Lung (tissue), 12 donors: ENCODE data around the gene SEMA6B. TPM values are rescaled to one million over a fixed set of nuclear protein-coding genes. Genes with fewer than 3 reads are reported as not detected.

Experiments
- ATAC-seq: fragments of 200-7000 bp; cut with Tn5 transposase; one replicate; pipeline ENCODE4 v1.9.1; 2020; ENCODE audit warnings: moderate number of reproducible peaks; ENCODE audit not compliant: insufficient read depth, low FRiP score
- DNase-seq, 3 donors: peaks; one replicate each; pipeline ENCODE4 v3.0.0-alpha.2; 2013 to 2017
- H3K27ac ChIP-seq, 2 donors: one replicate each; pipeline ENCODE4 v1.5.1; 2013; ENCODE audit warnings: mild to moderate bottlenecking in 2 of 2, moderate library complexity in 2 of 2, control low read depth in 1 of 2, inconsistent platforms in 1 of 2, low read depth in 1 of 2, low read length in 1 of 2
- H3K27me3 ChIP-seq, 3 donors: one replicate each; pipeline ENCODE4 v1.5.1; 2013; ENCODE audit warnings: low read length in 2 of 3; ENCODE audit not compliant: control insufficient read depth in 3 of 3, insufficient read depth in 3 of 3
- H3K36me3 ChIP-seq, 4 donors: one replicate each; pipeline ENCODE4 v1.5.1; 2013; ENCODE audit warnings: low read length in 4 of 4, mild to moderate bottlenecking in 1 of 4, moderate library complexity in 1 of 4; ENCODE audit not compliant: control insufficient read depth in 4 of 4, insufficient read depth in 4 of 4
- H3K4me1 ChIP-seq, 5 donors: one replicate each; pipeline ENCODE4 v1.5.1; 2013; ENCODE audit warnings: low read length in 5 of 5, mild to moderate bottlenecking in 2 of 5, moderate library complexity in 1 of 5; ENCODE audit not compliant: control insufficient read depth in 5 of 5, insufficient read depth in 5 of 5
- H3K4me3 ChIP-seq: one replicate; pipeline ENCODE4 v1.5.1; 2013; ENCODE audit warnings: mild to moderate bottlenecking, control low read depth, moderate library complexity
- H3K9ac ChIP-seq, 2 donors: one replicate each; pipeline ENCODE4 v1.5.1; 2013; ENCODE audit warnings: low read length in 2 of 2, control low read depth in 1 of 2; ENCODE audit not compliant: insufficient read depth in 1 of 2
- H3K9me3 ChIP-seq, 4 donors: one replicate each; pipeline ENCODE4 v1.5.1; 2013; ENCODE audit warnings: low read length in 3 of 4, mild to moderate bottlenecking in 1 of 4, moderate library complexity in 1 of 4; ENCODE audit not compliant: control insufficient read depth in 4 of 4, insufficient read depth in 3 of 4
- WGBS, 2 donors: extraction: QIAGEN DNeasy Blood & Tissue Kit; methylation state at CpG; one replicate each; pipeline ENCODE4 v1.1.7; 2013; 5-methylcytosine and 5-hydroxymethylcytosine counted together
- polyA plus RNA-seq, 2 donors: library from polyadenylated mRNA; stranded (reverse); fragments of 200-250 nt; gene quantifications; one replicate each; pipeline ENCODE4 v1.2.1, GENCODE V29; 2013
- total RNA-seq, 2 donors: library from RNA; depleted of rRNA in 1 of 2; stranded (reverse); fragments of >200 nt in 1 of 2; gene quantifications; one replicate each; pipeline ENCODE4 v1.2.1, GENCODE V29; 2014 to 2021
- TF ChIP-seq, protein P1 (sequence below): IDR thresholded peaks from 2 replicates; pipeline ENCODE4 v1.5.1; 2012; ENCODE audit warnings: mild to moderate bottlenecking; ENCODE audit errors: control extremely low read depth, extremely low read depth
- donor health status: control.
- donor health status: control.
- donor health status: Bipolar disorder and iron deficiency.
- donor health status: healthy.
- donor health status: DM: yes; HTN: yes; CAD: no.

SEMA6B gene
- total and polyA plus RNA-seq, 4 donors = 3.2 to 38.5 (median 20.1) TPM

DNA sequence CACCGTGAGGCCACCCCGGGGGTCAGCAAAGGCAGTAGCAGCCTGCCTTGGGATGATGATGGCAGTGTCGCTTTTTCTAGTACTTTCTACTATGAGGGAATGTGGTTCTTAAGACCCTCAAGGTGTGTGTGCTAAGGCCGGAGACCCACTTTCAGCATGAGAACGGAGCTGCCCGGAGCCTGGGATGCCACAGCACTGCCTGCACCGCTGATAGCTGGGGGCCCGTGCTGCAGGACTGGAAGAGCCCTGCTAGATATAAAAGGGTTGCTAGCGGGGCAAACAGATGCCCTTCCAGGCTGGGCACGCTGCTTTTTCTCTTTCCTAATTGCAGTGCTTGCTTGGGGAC, 55.7 kb downstream of the SEMA6B start:
- H3K4me3 ChIP-seq = no peak overlapping the region
- no peak overlapping the region for H3K9ac ChIP-seq
- no peaks in the 10 kb centered on the region for H3K4me1 ChIP-seq
- TF ChIP-seq, protein P1, sequence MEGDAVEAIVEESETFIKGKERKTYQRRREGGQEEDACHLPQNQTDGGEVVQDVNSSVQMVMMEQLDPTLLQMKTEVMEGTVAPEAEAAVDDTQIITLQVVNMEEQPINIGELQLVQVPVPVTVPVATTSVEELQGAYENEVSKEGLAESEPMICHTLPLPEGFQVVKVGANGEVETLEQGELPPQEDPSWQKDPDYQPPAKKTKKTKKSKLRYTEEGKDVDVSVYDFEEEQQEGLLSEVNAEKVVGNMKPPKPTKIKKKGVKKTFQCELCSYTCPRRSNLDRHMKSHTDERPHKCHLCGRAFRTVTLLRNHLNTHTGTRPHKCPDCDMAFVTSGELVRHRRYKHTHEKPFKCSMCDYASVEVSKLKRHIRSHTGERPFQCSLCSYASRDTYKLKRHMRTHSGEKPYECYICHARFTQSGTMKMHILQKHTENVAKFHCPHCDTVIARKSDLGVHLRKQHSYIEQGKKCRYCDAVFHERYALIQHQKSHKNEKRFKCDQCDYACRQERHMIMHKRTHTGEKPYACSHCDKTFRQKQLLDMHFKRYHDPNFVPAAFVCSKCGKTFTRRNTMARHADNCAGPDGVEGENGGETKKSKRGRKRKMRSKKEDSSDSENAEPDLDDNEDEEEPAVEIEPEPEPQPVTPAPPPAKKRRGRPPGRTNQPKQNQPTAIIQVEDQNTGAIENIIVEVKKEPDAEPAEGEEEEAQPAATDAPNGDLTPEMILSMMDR = no peak
- H3K27me3 ChIP-seq = no peaks in the 10 kb centered on the region
- peaks cover 0 to 55% (median 6%) of the 10 kb centered on the region in 4 donors for H3K36me3 ChIP-seq
- no peak for DNase-seq
- WGBS, 2 donors = 94 to 95% methylated on average over 10 of the region's 10 CpGs
- no peak for ATAC-seq
- H3K27ac ChIP-seq = no peak overlapping the region
- H3K9me3 ChIP-seq = no peaks in the 10 kb centered on the region

DNA sequence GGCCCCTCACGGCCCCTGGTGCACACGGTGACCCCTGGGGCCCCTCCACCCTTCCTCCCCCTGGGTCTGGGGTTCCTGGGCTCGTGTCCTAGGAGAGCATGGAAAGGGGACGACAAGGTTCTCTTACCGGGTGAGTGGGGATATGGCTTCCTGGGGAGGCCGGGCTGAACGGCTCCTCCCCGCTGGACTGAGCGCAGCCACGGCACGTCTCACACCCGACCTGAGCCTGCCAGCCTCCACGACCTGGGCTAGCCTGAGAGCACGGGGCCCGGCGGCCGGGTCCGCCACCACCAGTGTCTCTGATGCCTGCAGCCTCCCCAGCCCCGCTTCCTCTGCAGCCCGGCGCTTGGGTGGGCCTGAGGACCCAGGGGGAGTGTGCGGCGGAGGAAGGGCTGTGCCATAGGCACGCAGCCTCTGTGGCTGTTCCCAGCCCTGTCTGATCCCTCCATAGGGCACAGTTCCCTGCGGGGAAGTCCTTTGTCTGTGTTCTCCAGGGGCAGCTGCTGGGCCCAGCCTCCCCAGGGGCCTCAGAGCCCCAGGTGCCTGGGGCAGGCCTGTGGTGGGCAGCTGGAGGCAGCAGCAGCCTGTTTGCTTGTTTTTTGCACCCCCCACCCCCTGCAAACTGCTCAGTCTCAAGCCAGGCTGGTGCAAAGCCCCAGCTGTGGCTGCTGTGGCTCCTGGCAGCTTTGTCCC, 56.2 kb downstream of the SEMA6B start:
- Histone ChIP-seq H3K27ac (no peak overlapping the region), H3K4me3 (no peak overlapping the region), H3K9ac (no peak overlapping the region), H3K36me3 (peaks cover 0 to 60% (median 7%) of the 10 kb centered on the region in 4 donors), H3K27me3 (no peaks in the 10 kb centered on the region), H3K9me3 (no peaks in the 10 kb centered on the region), H3K4me1 (no peaks in the 10 kb centered on the region)
- WGBS, 2 donors = 91 to 92% methylated on average over 25 of the region's 25 CpGs
- ATAC-seq (no peak), DNase-seq (no peak)
- TF ChIP-seq, protein P1 = no peak

DNA sequence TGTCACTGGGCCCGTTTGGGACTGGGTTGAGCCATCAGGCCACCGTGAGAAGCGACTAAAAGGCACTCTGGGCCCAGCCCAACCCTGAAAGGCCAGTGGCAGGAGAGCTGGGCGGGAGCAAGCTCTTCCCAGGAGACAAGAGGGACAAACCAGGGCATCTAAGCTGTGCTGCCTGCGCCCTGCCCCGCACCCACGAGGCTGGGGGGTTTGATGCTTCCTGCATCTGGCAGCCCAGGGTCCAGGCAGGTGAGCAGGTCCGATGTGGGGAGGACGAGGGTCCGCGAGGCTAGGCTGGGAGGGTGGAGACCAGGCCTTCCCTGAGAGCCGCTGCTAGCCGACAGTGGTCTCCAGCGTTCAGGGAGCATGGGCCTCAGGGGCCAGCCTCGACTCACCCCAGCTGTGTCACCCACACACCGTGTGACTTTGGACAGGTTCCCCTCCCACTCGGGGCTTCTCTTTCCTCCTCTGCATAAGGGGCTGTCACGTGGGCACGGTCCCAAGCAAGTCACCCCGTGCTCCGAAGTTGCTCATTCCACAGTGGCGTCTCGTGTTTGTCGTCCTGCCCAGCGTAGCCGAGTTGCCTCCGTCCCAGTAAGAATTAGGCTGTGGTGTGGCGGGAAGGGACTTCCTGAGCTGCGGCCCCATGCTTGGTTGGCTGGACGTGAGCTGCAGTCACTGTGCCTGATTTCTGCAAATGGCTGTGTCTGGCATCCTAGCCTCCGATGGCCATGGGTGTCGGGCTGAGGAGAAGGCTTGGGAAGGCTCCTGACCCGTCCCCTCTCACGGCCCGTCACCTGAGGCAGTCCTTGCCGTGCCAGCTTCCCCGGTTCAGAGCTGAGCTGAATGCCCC, 57.0 kb downstream of the SEMA6B start:
- 90 to 92% methylated on average over 37 of the region's 37 CpGs for WGBS, 2 donors
- Histone ChIP-seq H3K27me3 (no peaks in the 10 kb centered on the region), H3K9me3 (no peaks in the 10 kb centered on the region), H3K36me3 (peaks cover 0 to 68% (median 7%) of the 10 kb centered on the region in 4 donors), H3K4me1 (no peaks in the 10 kb centered on the region), H3K9ac (no peak overlapping the region), H3K27ac (no peak overlapping the region), H3K4me3 (no peak overlapping the region)
- no peak for DNase-seq
- TF ChIP-seq, protein P1 = no peak
- no peak for ATAC-seq
